ENCODE data around the gene DSCAM.

- TF ChIP-seq CTCF (IDR thresholded peaks at IDR 0.05) (no peak), POLR2AphosphoS5 (IDR thresholded peaks at IDR 0.05) (no peak)
These were observed 681.8 kb downstream of the DSCAM start for GRCh38 chr21:40164905-40165772.

All from gastroesophageal sphincter (tissue), 3 donors.